ENCODE measurements around the gene TSFM.

GRCh38 chr12:57765003-57765697 is 17.4 kb upstream of the TSFM start:
- TF ChIP-seq CTCF (IDR thresholded peaks at IDR 0.05) (no peak), POLR2A (IDR thresholded peaks at IDR 0.05) (no peak)

Measured in suprapubic skin (tissue), 3 donors.